MCF 10A (cell line): ENCODE data around the gene GAREM2. TPM values are rescaled to one million over a fixed set of nuclear protein-coding genes. Genes with fewer than 3 reads are reported as not detected.

Source experiments
- BruUV-seq: library from RNA; stranded (reverse); fragments of 400-500 nt; replicated peaks from 2 replicates; lab custom pipeline; 2021; lab: Mats Ljungman, UMichigan
- CTCF ChIA-PET: fragments of 300-600 bp; sonication (Branson Sonifier 250); formaldehyde crosslinking; extraction: SDS; loops from one replicate; lab custom pipeline; 2021; ENCODE audit warnings: antibody characterized with exemption, inconsistent platforms; lab: Yijun Ruan, JAX
- POLR2A ChIA-PET: fragments of 300-600, 350-650 bp; sonication (Branson Sonifier 250); formaldehyde crosslinking; extraction: SDS; loops from one replicate; lab custom pipeline; 2020; ENCODE audit warnings: antibody characterized with exemption, inconsistent platforms; lab: Yijun Ruan, JAX
- DNase-seq: peaks from one replicate; pipeline ENCODE4 v3.0.0-alpha.2; 2018; ENCODE audit not compliant: unreplicated experiment
- H3K27ac Mint-ChIP-seq: one replicate; pipeline ENCODE4 v1.8.0; 2022; ENCODE audit warnings: mild to moderate bottlenecking, low read depth, mixed read lengths; ENCODE audit not compliant: unreplicated experiment
- H3K27me3 Mint-ChIP-seq: one replicate; pipeline ENCODE4 v1.8.0; 2022; ENCODE audit warnings: mixed read lengths; ENCODE audit not compliant: insufficient read depth, unreplicated experiment
- H3K36me3 Mint-ChIP-seq: one replicate; pipeline ENCODE4 v1.8.0; 2022; ENCODE audit warnings: mild to moderate bottlenecking, moderate library complexity, mixed read lengths; ENCODE audit not compliant: insufficient read depth, unreplicated experiment
- H3K4me1 Mint-ChIP-seq: one replicate; pipeline ENCODE4 v1.8.0; 2022; ENCODE audit warnings: mixed read lengths; ENCODE audit not compliant: insufficient read depth, unreplicated experiment
- H3K4me3 Mint-ChIP-seq: one replicate; pipeline ENCODE4 v1.8.0; 2022; ENCODE audit warnings: mild to moderate bottlenecking, moderate library complexity, mixed read lengths; ENCODE audit not compliant: unreplicated experiment
- H3K9me3 Mint-ChIP-seq: one replicate; pipeline ENCODE4 v1.8.0; 2022; ENCODE audit warnings: mixed read lengths; ENCODE audit not compliant: unreplicated experiment
- intact Hi-C: fragments of 100-400 bp; cut with micrococcal nuclease; formaldehyde crosslinking; loops from 2 replicates; pipeline ENCODE4 v1.14.1; 2022
- total RNA-seq: library from RNA; stranded (reverse); gene quantifications from 2 replicates; pipeline ENCODE4 v1.2.3, GENCODE V29; 2022
- TF ChIP-seq, protein P1 (sequence below): fragments of 200-600 bp; IDR thresholded peaks from one replicate; pipeline ENCODE4 v1.8.0; 2022; ENCODE audit warnings: antibody characterized with exemption, mild to moderate bottlenecking; ENCODE audit not compliant: unreplicated experiment

The GAREM2 gene
- total RNA-seq, 1 experiment from 2014 or later = 0.23 TPM

DNA sequence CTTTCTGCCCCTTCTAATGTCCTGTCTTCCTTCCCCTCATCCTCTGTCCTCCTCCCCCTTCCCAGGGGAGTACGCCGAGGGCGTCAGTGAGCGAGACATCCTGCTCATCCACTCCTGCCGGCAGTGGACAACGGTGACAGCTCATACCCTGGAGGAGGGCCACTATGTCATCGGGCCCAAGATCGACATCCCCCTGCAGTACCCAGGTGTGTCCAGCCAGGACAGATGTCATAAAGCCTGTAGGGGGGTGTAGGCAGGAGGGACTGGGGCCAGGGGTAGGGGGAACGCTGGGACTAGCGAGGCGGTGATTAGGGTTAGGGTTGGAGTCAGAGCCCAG is 3.4 kb downstream of the GAREM2 start:
- H3K27me3 Mint-ChIP-seq = no peaks in the 10 kb centered on the region
- ChIA-PET POLR2A (no interaction called here), CTCF (interaction anchor here (0.7 kb wide), 1 partner anchor 16 kb away, joined by 6 read pairs; no protein-coding TSS in a partner anchor)
- BruUV-seq = no TSS peak
- no peak overlapping the region for H3K27ac Mint-ChIP-seq
- intact Hi-C loops = no loop called here
- no peaks in the 10 kb centered on the region for H3K9me3 Mint-ChIP-seq
- TF ChIP-seq, protein P1, sequence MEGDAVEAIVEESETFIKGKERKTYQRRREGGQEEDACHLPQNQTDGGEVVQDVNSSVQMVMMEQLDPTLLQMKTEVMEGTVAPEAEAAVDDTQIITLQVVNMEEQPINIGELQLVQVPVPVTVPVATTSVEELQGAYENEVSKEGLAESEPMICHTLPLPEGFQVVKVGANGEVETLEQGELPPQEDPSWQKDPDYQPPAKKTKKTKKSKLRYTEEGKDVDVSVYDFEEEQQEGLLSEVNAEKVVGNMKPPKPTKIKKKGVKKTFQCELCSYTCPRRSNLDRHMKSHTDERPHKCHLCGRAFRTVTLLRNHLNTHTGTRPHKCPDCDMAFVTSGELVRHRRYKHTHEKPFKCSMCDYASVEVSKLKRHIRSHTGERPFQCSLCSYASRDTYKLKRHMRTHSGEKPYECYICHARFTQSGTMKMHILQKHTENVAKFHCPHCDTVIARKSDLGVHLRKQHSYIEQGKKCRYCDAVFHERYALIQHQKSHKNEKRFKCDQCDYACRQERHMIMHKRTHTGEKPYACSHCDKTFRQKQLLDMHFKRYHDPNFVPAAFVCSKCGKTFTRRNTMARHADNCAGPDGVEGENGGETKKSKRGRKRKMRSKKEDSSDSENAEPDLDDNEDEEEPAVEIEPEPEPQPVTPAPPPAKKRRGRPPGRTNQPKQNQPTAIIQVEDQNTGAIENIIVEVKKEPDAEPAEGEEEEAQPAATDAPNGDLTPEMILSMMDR = no peak
- H3K4me1 Mint-ChIP-seq = peaks cover 6% of the 10 kb centered on the region
- H3K36me3 Mint-ChIP-seq = no peaks in the 10 kb centered on the region
- no peak overlapping the region for H3K4me3 Mint-ChIP-seq
- DNase-seq = no peak

GRCh38 chr2:26177122-26177521 is 4.2 kb downstream of the GAREM2 start:
- no peaks in the 10 kb centered on the region for H3K27me3 Mint-ChIP-seq
- H3K27ac Mint-ChIP-seq = no peak overlapping the region
- H3K4me1 Mint-ChIP-seq = peaks cover 6% of the 10 kb centered on the region
- H3K36me3 Mint-ChIP-seq = no peaks in the 10 kb centered on the region
- ChIA-PET CTCF (interaction anchor here (0.5 kb wide), 1 partner anchor 221 kb away, joined by 3 read pairs; no protein-coding TSS in a partner anchor), POLR2A (no interaction called here)
- no peak overlapping the region for H3K4me3 Mint-ChIP-seq
- no TSS peak for BruUV-seq
- intact Hi-C loops = no loop called here
- TF ChIP-seq, protein P1 = no peak
- H3K9me3 Mint-ChIP-seq = no peaks in the 10 kb centered on the region
- DNase-seq = no peak

GRCh38 chr2:26178246-26178645 is 5.4 kb downstream of the GAREM2 start:
- H3K9me3 Mint-ChIP-seq = no peaks in the 10 kb centered on the region
- intact Hi-C loops = no loop called here
- BruUV-seq = no TSS peak
- no peaks in the 10 kb centered on the region for H3K36me3 Mint-ChIP-seq
- POLR2A ChIA-PET = interaction anchor here (0.6 kb wide), 1 partner anchor 231 kb away, joined by 3 read pairs; no protein-coding TSS in a partner anchor
- CTCF ChIA-PET = no interaction called here
- TF ChIP-seq, protein P1 = no peak
- no peak for DNase-seq
- peaks cover 6% of the 10 kb centered on the region for H3K4me1 Mint-ChIP-seq
- no peak overlapping the region for H3K27ac Mint-ChIP-seq
- no peaks in the 10 kb centered on the region for H3K27me3 Mint-ChIP-seq
- no peak overlapping the region for H3K4me3 Mint-ChIP-seq

- intact Hi-C loops = no loop called here
Observed at GRCh38 chr2:26178746-26179436, 6.0 kb downstream of the GAREM2 start.

More at GRCh38 chr2:26178746-26179436, 6.0 kb downstream of the GAREM2 start:
- POLR2A ChIA-PET = no interaction called here
- CTCF ChIA-PET = no interaction called here
- H3K27ac Mint-ChIP-seq = no peak overlapping the region
- H3K36me3 Mint-ChIP-seq = no peaks in the 10 kb centered on the region
- no peak for DNase-seq
- H3K4me3 Mint-ChIP-seq = no peak overlapping the region
- H3K4me1 Mint-ChIP-seq = no peaks in the 10 kb centered on the region
- no TSS peak for BruUV-seq
- H3K9me3 Mint-ChIP-seq = no peaks in the 10 kb centered on the region
- TF ChIP-seq, protein P1 = no peak
- no peaks in the 10 kb centered on the region for H3K27me3 Mint-ChIP-seq
